Activated T-helper 1 cell treated with Interleukin-2 at 50 U/mL for 16 hours (primary cell): ENCODE measurements around the gene PERCC1.
A peak's percentile ranks its signal among the peaks of the same experiment; 100 is the strongest.

Source experiments
- DNase-seq: peaks from one replicate; pipeline ENCODE4 v3.0.0-alpha.2; 2020; ENCODE audit warnings: low read depth

Gene PERCC1

GRCh38 chr16:1430759-1431496, at the start of gene PERCC1:
Gene PERCC1, plus strand, starts transcription at chr16:1431078. Its CDS starts 1,516 bp downstream, at chr16:1432594.
- DNase-seq = no peak

- no peak for DNase-seq
Observed at GRCh38 chr16:1381612-1382406, 49.1 kb upstream of the PERCC1 start.

GRCh38 chr16:1383556-1383955, 47.3 kb upstream of the PERCC1 start:
- no peak for DNase-seq

- DNase-seq = no peak
Observed at GRCh38 chr16:1385232-1385631, 45.6 kb upstream of the PERCC1 start.

- no peak for DNase-seq
Observed at GRCh38 chr16:1387331-1387730, 43.5 kb upstream of the PERCC1 start.

GRCh38 chr16:1389762-1390161, 41.1 kb upstream of the PERCC1 start:
- no peak for DNase-seq

GRCh38 chr16:1390239-1390779, 40.6 kb upstream of the PERCC1 start:
- no peak for DNase-seq

- DNase-seq = no peak
Observed at GRCh38 chr16:1392826-1393225, 38.1 kb upstream of the PERCC1 start.

GRCh38 chr16:1393613-1394176, 37.2 kb upstream of the PERCC1 start:
- no peak for DNase-seq

- DNase-seq = no peak
Observed at GRCh38 chr16:1394367-1394951, 36.4 kb upstream of the PERCC1 start.

GRCh38 chr16:1395444-1396031, 35.3 kb upstream of the PERCC1 start:
- DNase-seq = no peak

- DNase-seq = no peak
Observed at GRCh38 chr16:1397779-1398178, 33.1 kb upstream of the PERCC1 start.

- no peak for DNase-seq
Observed at GRCh38 chr16:1398351-1398750, 32.5 kb upstream of the PERCC1 start.

- DNase-seq = no peak
Observed at GRCh38 chr16:1398826-1399581, 31.9 kb upstream of the PERCC1 start.

GRCh38 chr16:1401061-1401757, 29.7 kb upstream of the PERCC1 start:
- DNase-seq = no peak

GRCh38 chr16:1401758-1402154, 29.1 kb upstream of the PERCC1 start:
- DNase-seq = no peak

GRCh38 chr16:1403036-1403435, 27.8 kb upstream of the PERCC1 start:
- DNase-seq = no peak

GRCh38 chr16:1403733-1404132, 27.1 kb upstream of the PERCC1 start:
- no peak for DNase-seq

GRCh38 chr16:1407753-1408152, 23.1 kb upstream of the PERCC1 start:
- DNase-seq = no peak

- peak; percentile 91 for DNase-seq
Observed at GRCh38 chr16:1408171-1408837, 22.6 kb upstream of the PERCC1 start.
